Astrocyte of the spinal cord (primary cell): ENCODE results near the gene PSMD5.

Source experiments
- DNase-seq: peaks from one replicate; pipeline ENCODE4 v3.0.0; 2011; ENCODE audit warnings: low read depth, low spot score
- H3K4me3 ChIP-seq: 2 replicates; pipeline ENCODE4 v1.5.1; 2011; ENCODE audit warnings: low read depth, mild to moderate bottlenecking, low read length, moderate library complexity
- CTCF ChIP-seq: IDR thresholded peaks from 2 replicates; pipeline ENCODE4 v1.5.1; 2012; ENCODE audit warnings: low read depth, mild to moderate bottlenecking, low read length, inconsistent platforms
- in situ Hi-C: cut with HindIII; loops from 2 replicates; pipeline ENCODE4 v1.10.0; 2017; ENCODE audit warnings: low sequenced_read_pairs

PSMD5 gene

DNA sequence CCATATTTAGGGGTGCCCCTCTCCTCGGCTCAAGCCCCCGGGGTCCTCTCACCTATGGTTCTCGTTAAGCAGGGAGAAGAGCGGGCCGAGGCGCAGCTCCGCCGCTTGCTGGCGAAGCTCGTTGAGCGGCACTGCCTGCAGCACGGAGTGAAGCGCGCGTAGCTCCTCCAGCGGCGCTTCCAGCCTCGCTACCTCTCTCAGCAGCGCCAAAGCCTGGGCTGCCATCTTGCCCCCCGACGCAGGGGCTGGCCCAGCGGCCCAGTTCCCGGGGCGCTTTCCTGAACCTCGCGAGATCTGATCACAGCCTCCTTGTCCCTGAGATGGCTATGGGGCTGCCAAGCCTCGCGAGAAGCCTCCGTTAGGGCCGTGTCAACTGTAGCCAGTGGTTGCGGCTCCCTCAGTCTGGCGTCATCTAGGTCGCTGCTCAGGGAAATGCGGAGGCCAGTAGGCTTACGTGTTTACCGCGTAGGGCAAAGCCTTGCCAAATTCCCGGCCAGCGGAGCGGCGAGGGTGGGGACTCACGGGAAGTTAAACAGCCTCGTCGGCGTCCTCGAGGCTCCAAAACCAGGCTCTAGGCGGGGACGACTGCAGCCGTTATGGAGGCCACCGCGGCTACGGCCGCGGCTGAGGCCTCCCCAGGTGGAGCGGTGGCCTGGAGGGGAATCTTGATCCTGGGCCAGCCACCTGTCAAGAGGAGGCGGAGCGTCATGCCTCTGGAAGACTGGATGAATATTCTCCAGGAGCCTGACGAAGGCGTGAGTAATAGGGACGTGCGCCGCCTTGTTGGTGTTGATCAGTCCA, at the start of gene PSMD5:
TSS of gene PSMD5 (minus strand) at position 238 of the 801 bp plus-strand sequence. CDS start at position 225, 13 bp downstream.
- TF ChIP-seq CTCF: no peak
- in situ Hi-C loops: no loop called here
- DNase-seq: peak; percentile 100
- H3K4me3 ChIP-seq: peak within 1 kb of the TSS; percentile 71

GRCh38 chr9:120891884-120892747, 49.4 kb upstream of the PSMD5 start:
- no peak overlapping the region for H3K4me3 ChIP-seq
- in situ Hi-C loops: no loop called here
- no peak for TF ChIP-seq CTCF
- no peak for DNase-seq

- no peak overlapping the region for H3K4me3 ChIP-seq
- in situ Hi-C loops: no loop called here
- no peak for DNase-seq
- TF ChIP-seq CTCF: no peak
Observed at GRCh38 chr9:120891245-120891883, 48.6 kb upstream of the PSMD5 start.

- no peak overlapping the region for H3K4me3 ChIP-seq
- TF ChIP-seq CTCF: no peak
- no peak for DNase-seq
- in situ Hi-C loops: no loop called here
Observed at GRCh38 chr9:120890320-120891244, 47.9 kb upstream of the PSMD5 start.

- no peak for DNase-seq
- in situ Hi-C loops: no loop called here
- TF ChIP-seq CTCF: no peak
- no peak overlapping the region for H3K4me3 ChIP-seq
Observed at GRCh38 chr9:120889606-120890271, 47.0 kb upstream of the PSMD5 start.
